ENCODE data around the gene GSK3B. TPM values are rescaled to one million over a fixed set of nuclear protein-coding genes. Genes with fewer than 3 reads are reported as not detected.

GSK3B gene
- total and polyA plus RNA-seq, 2 donors (not counting 3 experiments of a cell fraction or from before 2014, with no cell fraction given), result 22.1 to 50.1 TPM

DNA sequence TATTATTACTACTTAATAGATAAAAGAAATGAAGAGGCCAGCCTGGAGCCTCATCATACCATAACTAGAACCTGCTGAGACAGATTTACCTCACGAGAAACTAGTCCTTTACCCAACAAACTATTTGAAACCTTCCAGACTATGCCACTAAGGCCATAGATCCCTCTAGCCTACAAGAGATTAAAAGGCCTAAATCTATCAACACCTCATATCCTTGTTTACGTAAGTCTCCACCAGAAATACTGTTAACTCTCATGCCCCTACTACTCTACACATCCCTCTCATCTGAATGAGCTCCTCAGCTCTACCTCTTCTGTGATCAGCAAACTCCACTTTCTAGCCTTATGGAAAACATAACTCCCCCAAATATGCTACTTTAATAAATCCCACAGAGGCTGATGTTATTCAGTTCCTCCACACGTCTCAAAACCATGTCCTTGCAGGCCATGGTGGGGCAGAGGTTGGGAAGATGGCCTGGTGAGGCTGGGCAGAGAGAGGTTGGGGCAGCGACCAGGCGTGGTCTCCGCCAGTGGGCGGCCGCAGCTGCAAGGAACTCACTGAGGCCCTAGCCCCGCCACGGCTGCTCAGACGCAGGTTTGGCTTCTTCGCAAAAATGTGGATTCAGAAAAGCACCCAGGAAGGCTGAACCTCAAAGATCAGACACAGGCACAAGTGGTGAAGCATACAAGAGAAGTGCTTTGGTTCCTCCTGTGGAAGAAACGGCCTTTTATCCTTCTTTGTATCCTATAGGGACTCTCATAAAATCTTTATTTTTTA is 65.8 kb downstream of the GSK3B start:
- CTCF ChIA-PET, result interaction anchor here (0.8 kb wide), 1 partner anchor 16 kb away, joined by 3 read pairs; no protein-coding TSS in a partner anchor
- FAIRE-seq (no peak), DNase-seq (ENCODE audit: low read depth, low spot score) (no peak)
- no TSS peak for BruUV-seq (replicated peaks)
- Histone ChIP-seq H3K36me3 (ENCODE audit: control insufficient read depth in 2 of 2, extremely low read depth in 1 of 2, insufficient read depth in 2 of 2, low read length in 2 of 2) (no peaks in the 10 kb centered on the region), H3K4me3 (replicated peaks in 1 of 3; ENCODE audit: insufficient read depth in 1 of 3, low read depth in 1 of 3, low read length in 3 of 3) (no peak overlapping the region), H3K4me1 (ENCODE audit: control insufficient read depth, extremely low read depth, insufficient read depth, low read length) (no peaks in the 10 kb centered on the region), H3K9ac (replicated peaks; ENCODE audit: extremely low read depth, insufficient read depth, low read length) (no peak overlapping the region), H2AFZ (ENCODE audit: low read depth, low read length) (no peak overlapping the region), H3K27ac (ENCODE audit: insufficient read depth, low read depth, low read length) (no peak overlapping the region), H3K9me1 (replicated peaks; ENCODE audit: control insufficient read depth, extremely low read depth, insufficient read depth, low read length) (no peaks in the 10 kb centered on the region), H3K9me3 (replicated peaks; ENCODE audit: control insufficient read depth, insufficient read depth, low read length) (no peaks in the 10 kb centered on the region), H4K20me1 (replicated peaks; ENCODE audit: control insufficient read depth, extremely low read depth, insufficient read depth, low read length) (peaks cover 16% of the 10 kb centered on the region), H3K27me3 (ENCODE audit: control insufficient read depth in 2 of 2, insufficient read depth in 2 of 2, low read length in 2 of 2) (no peaks in the 10 kb centered on the region), H3K4me2 (ENCODE audit: insufficient read depth, low read length) (no peak overlapping the region), H3K79me2 (ENCODE audit: control insufficient read depth, insufficient read depth, low read length) (peaks cover 98% of the 10 kb centered on the region)
- dilution Hi-C loops (cut with MboI; ENCODE audit: extremely low pct_ligation_motif_present, low sequenced_read_pairs), result no loop called here
- intact Hi-C loops (cut with micrococcal nuclease), result no loop called here
- POLR2A ChIA-PET, result interaction anchor here (0.7 kb wide), 1 partner anchor 10 kb away, joined by 3 read pairs; no protein-coding TSS in a partner anchor
- TF ChIP-seq POLR2AphosphoS5 (IDR thresholded peaks at IDR 0.05; ENCODE audit: insufficient read depth, low read depth, low read length), result no peak
- no peak for TF ChIP-seq EZH2 (IDR thresholded peaks at IDR 0.05; ENCODE audit: borderline replicate concordance, low read depth, low read length, severe bottlenecking)
- TF ChIP-seq JUN (IDR thresholded peaks at IDR 0.05; ENCODE audit: borderline replicate concordance, insufficient read depth, insufficient read length, low read depth), result no peak
- TF ChIP-seq MYC (IDR thresholded peaks at IDR 0.05; ENCODE audit: low read depth, low read length), result no peak
- TF ChIP-seq GATA2 (IDR thresholded peaks at IDR 0.05; ENCODE audit: insufficient read depth, insufficient read length, low read depth, low read length), result no peak
- TF ChIP-seq, protein P1, sequence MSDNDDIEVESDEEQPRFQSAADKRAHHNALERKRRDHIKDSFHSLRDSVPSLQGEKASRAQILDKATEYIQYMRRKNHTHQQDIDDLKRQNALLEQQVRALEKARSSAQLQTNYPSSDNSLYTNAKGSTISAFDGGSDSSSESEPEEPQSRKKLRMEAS (IDR thresholded peaks at IDR 0.05; ENCODE audit: insufficient read depth, insufficient read length), result no peak
- TF ChIP-seq FOS (IDR thresholded peaks at IDR 0.05; ENCODE audit: borderline replicate concordance, insufficient read depth, low read length), result no peak
- no peak for TF ChIP-seq POLR2A (IDR thresholded peaks at IDR 0.05; ENCODE audit: low read depth, low read length)
- TF ChIP-seq, protein P2, sequence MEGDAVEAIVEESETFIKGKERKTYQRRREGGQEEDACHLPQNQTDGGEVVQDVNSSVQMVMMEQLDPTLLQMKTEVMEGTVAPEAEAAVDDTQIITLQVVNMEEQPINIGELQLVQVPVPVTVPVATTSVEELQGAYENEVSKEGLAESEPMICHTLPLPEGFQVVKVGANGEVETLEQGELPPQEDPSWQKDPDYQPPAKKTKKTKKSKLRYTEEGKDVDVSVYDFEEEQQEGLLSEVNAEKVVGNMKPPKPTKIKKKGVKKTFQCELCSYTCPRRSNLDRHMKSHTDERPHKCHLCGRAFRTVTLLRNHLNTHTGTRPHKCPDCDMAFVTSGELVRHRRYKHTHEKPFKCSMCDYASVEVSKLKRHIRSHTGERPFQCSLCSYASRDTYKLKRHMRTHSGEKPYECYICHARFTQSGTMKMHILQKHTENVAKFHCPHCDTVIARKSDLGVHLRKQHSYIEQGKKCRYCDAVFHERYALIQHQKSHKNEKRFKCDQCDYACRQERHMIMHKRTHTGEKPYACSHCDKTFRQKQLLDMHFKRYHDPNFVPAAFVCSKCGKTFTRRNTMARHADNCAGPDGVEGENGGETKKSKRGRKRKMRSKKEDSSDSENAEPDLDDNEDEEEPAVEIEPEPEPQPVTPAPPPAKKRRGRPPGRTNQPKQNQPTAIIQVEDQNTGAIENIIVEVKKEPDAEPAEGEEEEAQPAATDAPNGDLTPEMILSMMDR (IDR thresholded peaks at IDR 0.05; ENCODE audit: extremely low read depth in 1 of 2, insufficient read depth in 1 of 2, low read depth in 1 of 2, low read length in 2 of 2), result no peak
